ENCODE results near the gene YPEL5. TPM values are rescaled to one million over a fixed set of nuclear protein-coding genes. Genes with fewer than 3 reads are reported as not detected.
"Not testable (repeated sequence)": the region's sequence is repeated elsewhere in the genome, so short reads cannot be mapped to it uniquely, and the experiment has no call there.

Gene YPEL5
- total RNA-seq, 1 experiment from 2014 or later = 29.9 TPM

- H3F3A ChIP-seq (ENCODE audit: low read length, unreplicated experiment) = no peaks in the 10 kb centered on the region
- ATAC-seq (no peak), DNase-seq (no peak)
- H3K36me3 ChIP-seq (ENCODE audit: low read depth, low read length) = no peaks in the 10 kb centered on the region
- intact Hi-C loops (cut with micrococcal nuclease) = no loop called here
- H3K79me2 ChIP-seq (ENCODE audit: low read length) = no peaks in the 10 kb centered on the region
- no peak overlapping the region for H3K4me3 ChIP-seq (ENCODE audit: low read length)
- H3K27me3 ChIP-seq (ENCODE audit: low read length) = no peaks in the 10 kb centered on the region
- no peak overlapping the region for H3K9ac ChIP-seq (ENCODE audit: low read length)
- ChIA-PET CTCF (no interaction called here), POLR2A (ENCODE audit: unreplicated experiment) (no interaction called here)
- no peak for TF ChIP-seq EZH2 (IDR thresholded peaks at IDR 0.05; ENCODE audit: low read length, unreplicated experiment)
- no peak for TF ChIP-seq EZH2phosphoT487 (IDR thresholded peaks at IDR 0.05; ENCODE audit: borderline replicate concordance, low read length)
- TF ChIP-seq, protein P1, sequence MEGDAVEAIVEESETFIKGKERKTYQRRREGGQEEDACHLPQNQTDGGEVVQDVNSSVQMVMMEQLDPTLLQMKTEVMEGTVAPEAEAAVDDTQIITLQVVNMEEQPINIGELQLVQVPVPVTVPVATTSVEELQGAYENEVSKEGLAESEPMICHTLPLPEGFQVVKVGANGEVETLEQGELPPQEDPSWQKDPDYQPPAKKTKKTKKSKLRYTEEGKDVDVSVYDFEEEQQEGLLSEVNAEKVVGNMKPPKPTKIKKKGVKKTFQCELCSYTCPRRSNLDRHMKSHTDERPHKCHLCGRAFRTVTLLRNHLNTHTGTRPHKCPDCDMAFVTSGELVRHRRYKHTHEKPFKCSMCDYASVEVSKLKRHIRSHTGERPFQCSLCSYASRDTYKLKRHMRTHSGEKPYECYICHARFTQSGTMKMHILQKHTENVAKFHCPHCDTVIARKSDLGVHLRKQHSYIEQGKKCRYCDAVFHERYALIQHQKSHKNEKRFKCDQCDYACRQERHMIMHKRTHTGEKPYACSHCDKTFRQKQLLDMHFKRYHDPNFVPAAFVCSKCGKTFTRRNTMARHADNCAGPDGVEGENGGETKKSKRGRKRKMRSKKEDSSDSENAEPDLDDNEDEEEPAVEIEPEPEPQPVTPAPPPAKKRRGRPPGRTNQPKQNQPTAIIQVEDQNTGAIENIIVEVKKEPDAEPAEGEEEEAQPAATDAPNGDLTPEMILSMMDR (conservative IDR thresholded peaks at IDR 0.05; ENCODE audit: low read depth, low read length) = no peak
- no peaks in the 10 kb centered on the region for H3K9me2 ChIP-seq (replicated peaks; ENCODE audit: low read length)
- H2AFZ ChIP-seq (ENCODE audit: low read length) = no peak overlapping the region
- peaks cover 6% of the 10 kb centered on the region; the same call in 1 of the 2 replicates for H3K4me1 ChIP-seq (ENCODE audit: insufficient read depth, low read length)
- no peak overlapping the region for H3K4me2 ChIP-seq (ENCODE audit: low read length)
- H4K20me1 ChIP-seq (ENCODE audit: low read length) = no peaks in the 10 kb centered on the region
- BruUV-seq (replicated peaks) = no TSS peak
- no peak overlapping the region for H3K27ac ChIP-seq (ENCODE audit: low read length)
- H3K9me3 ChIP-seq (ENCODE audit: low read length) = no peaks in the 10 kb centered on the region
Measured at GRCh38 chr2:30139131-30139870, 7.5 kb upstream of the YPEL5 start.

- no peak overlapping the region for H3K9ac ChIP-seq (ENCODE audit: low read length)
- no peak overlapping the region for H3K4me2 ChIP-seq (ENCODE audit: low read length)
- H3K79me2 ChIP-seq (ENCODE audit: low read length) = no peaks in the 10 kb centered on the region
- no peaks in the 10 kb centered on the region for H3K9me3 ChIP-seq (ENCODE audit: low read length)
- ChIA-PET POLR2A (ENCODE audit: unreplicated experiment) (no interaction called here), CTCF (no interaction called here)
- no peaks in the 10 kb centered on the region for H3K9me2 ChIP-seq (replicated peaks; ENCODE audit: low read length)
- H3F3A ChIP-seq (ENCODE audit: low read length, unreplicated experiment) = no peaks in the 10 kb centered on the region
- TF ChIP-seq, protein P1 (conservative IDR thresholded peaks at IDR 0.05; ENCODE audit: low read depth, low read length) = no peak
- no peak for TF ChIP-seq EZH2 (IDR thresholded peaks at IDR 0.05; ENCODE audit: low read length, unreplicated experiment)
- TF ChIP-seq EZH2phosphoT487 (IDR thresholded peaks at IDR 0.05; ENCODE audit: borderline replicate concordance, low read length) = no peak
- ATAC-seq (no peak; the same call in 1 of the 2 replicates), DNase-seq (peak; percentile 34)
- peaks cover 13% of the 10 kb centered on the region for H3K4me1 ChIP-seq (ENCODE audit: insufficient read depth, low read length)
- BruUV-seq (replicated peaks) = no TSS peak
- H2AFZ ChIP-seq (ENCODE audit: low read length) = no peak overlapping the region
- H3K27ac ChIP-seq (ENCODE audit: low read length) = no peak overlapping the region
- no peaks in the 10 kb centered on the region for H3K27me3 ChIP-seq (ENCODE audit: low read length)
- intact Hi-C loops (cut with micrococcal nuclease) = no loop called here
- no peaks in the 10 kb centered on the region for H3K36me3 ChIP-seq (ENCODE audit: low read depth, low read length)
- no peak overlapping the region for H3K4me3 ChIP-seq (ENCODE audit: low read length)
- no peaks in the 10 kb centered on the region for H4K20me1 ChIP-seq (ENCODE audit: low read length)
Measured at GRCh38 chr2:30141136-30141535, 5.7 kb upstream of the YPEL5 start.

DNA sequence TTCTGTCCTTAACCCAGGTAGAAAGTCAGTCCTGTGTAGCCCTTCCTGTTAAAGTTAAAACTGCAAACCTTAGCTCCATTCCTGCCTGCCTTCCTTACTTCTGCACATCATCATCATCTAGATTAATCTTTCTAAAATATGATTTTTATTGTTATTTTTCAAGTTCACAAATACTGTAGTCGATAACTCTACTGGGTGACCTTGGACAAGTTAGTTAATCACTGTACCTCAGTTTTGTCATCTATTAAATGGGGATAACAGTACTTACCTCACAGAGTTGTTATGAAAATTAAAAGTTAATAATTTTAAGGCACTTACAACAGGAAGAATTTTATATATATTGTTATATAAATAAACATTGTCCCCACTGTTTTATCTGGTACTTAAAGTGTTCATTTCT is 2.5 kb upstream of the YPEL5 start:
- H3K27ac ChIP-seq (ENCODE audit: low read length) = no peak overlapping the region

GRCh38 chr2:30144951-30145350 is 1.9 kb upstream of the YPEL5 start:
- POLR2A ChIA-PET (ENCODE audit: unreplicated experiment); H3K4me2 ChIP-seq (ENCODE audit: low read length); H3K36me3 ChIP-seq (ENCODE audit: low read depth, low read length); H3K9me3 ChIP-seq (ENCODE audit: low read length); H3K27me3 ChIP-seq (ENCODE audit: low read length); H3K27ac ChIP-seq (ENCODE audit: low read length); H3F3A ChIP-seq (ENCODE audit: low read length, unreplicated experiment); H2AFZ ChIP-seq (ENCODE audit: low read length); H4K20me1 ChIP-seq (ENCODE audit: low read length); H3K9ac ChIP-seq (ENCODE audit: low read length); intact Hi-C loops (cut with micrococcal nuclease); BruUV-seq (replicated peaks); DNase-seq; H3K4me3 ChIP-seq (ENCODE audit: low read length); H3K9me2 ChIP-seq (replicated peaks; ENCODE audit: low read length); ATAC-seq: not testable (repeated sequence)
- CTCF ChIA-PET = interaction anchor here (0.5 kb wide), 1 partner anchor 1025 kb away, joined by 3 read pairs; no protein-coding TSS in a partner anchor
- peaks cover 27% of the 10 kb centered on the region for H3K4me1 ChIP-seq (ENCODE audit: insufficient read depth, low read length)
- peaks cover 11% of the 10 kb centered on the region; the same call in 1 of the 2 replicates for H3K79me2 ChIP-seq (ENCODE audit: low read length)

More for the DNA sequence above, 2.5 kb upstream of the YPEL5 start:
- no TSS peak for BruUV-seq (replicated peaks)
- POLR2A ChIA-PET (ENCODE audit: unreplicated experiment) = no interaction called here
- Histone ChIP-seq H3K27me3 (ENCODE audit: low read length) (no peaks in the 10 kb centered on the region), H3K4me1 (ENCODE audit: insufficient read depth, low read length) (peaks cover 20% of the 10 kb centered on the region), H3K9me2 (replicated peaks; ENCODE audit: low read length) (no peaks in the 10 kb centered on the region), H3F3A (ENCODE audit: low read length, unreplicated experiment) (no peaks in the 10 kb centered on the region), H3K9ac (ENCODE audit: low read length) (no peak overlapping the region), H4K20me1 (ENCODE audit: low read length) (no peaks in the 10 kb centered on the region), H2AFZ (ENCODE audit: low read length) (no peak overlapping the region), H3K4me2 (ENCODE audit: low read length) (no peak overlapping the region), H3K79me2 (ENCODE audit: low read length) (peaks cover 11% of the 10 kb centered on the region; the same call in 1 of the 2 replicates), H3K9me3 (ENCODE audit: low read length) (no peaks in the 10 kb centered on the region), H3K36me3 (ENCODE audit: low read depth, low read length) (no peaks in the 10 kb centered on the region), H3K4me3 (ENCODE audit: low read length) (no peak overlapping the region)
- DNase-seq = no peak
- no peak for ATAC-seq
- no peak for TF ChIP-seq EZH2 (IDR thresholded peaks at IDR 0.05; ENCODE audit: low read length, unreplicated experiment)
- TF ChIP-seq, protein P1 (conservative IDR thresholded peaks at IDR 0.05; ENCODE audit: low read depth, low read length) = no peak
- no peak for TF ChIP-seq EZH2phosphoT487 (IDR thresholded peaks at IDR 0.05; ENCODE audit: borderline replicate concordance, low read length)
- intact Hi-C loops (cut with micrococcal nuclease) = no loop called here
- CTCF ChIA-PET = no interaction called here

Data from PC-3 (cell line).